ENCODE measurements around the gene TOM1.

DNA sequence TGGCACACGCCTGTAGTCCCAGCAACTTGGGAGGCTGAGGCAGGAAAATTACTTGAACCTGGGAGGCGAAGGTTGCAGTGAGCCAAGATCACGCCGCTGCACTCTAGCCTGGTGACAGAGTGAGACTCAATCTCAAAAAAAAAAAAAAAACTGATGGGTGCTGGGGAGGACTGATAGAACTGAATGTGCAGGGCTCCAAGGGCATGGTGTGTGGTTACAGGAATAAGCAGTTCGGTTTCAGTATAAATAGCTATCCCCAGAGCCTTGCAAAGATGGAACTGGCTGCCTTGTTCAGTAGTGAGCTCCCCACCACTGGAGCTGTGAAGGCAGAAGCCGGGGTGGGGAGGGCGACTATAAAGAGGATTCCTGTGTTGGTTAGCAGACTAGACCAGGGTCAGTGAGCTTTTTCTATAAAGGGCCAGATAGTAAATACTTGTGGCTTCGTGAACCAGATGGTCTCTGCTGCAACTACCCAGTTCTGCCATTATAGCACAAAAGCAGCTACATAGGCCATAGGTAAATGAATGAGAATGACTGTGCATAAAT is 5.9 kb downstream of the TOM1 start:
- TF ChIP-seq, protein P1, sequence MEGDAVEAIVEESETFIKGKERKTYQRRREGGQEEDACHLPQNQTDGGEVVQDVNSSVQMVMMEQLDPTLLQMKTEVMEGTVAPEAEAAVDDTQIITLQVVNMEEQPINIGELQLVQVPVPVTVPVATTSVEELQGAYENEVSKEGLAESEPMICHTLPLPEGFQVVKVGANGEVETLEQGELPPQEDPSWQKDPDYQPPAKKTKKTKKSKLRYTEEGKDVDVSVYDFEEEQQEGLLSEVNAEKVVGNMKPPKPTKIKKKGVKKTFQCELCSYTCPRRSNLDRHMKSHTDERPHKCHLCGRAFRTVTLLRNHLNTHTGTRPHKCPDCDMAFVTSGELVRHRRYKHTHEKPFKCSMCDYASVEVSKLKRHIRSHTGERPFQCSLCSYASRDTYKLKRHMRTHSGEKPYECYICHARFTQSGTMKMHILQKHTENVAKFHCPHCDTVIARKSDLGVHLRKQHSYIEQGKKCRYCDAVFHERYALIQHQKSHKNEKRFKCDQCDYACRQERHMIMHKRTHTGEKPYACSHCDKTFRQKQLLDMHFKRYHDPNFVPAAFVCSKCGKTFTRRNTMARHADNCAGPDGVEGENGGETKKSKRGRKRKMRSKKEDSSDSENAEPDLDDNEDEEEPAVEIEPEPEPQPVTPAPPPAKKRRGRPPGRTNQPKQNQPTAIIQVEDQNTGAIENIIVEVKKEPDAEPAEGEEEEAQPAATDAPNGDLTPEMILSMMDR (conservative IDR thresholded peaks at IDR 0.05): no peak
- TF ChIP-seq ZFX (IDR thresholded peaks at IDR 0.05): no peak
